Hematopoietic multipotent progenitor cell treated with erythropoietin and hydrocortisone succinate and interleukin-3 and kit ligand, for 4 days (in vitro differentiated cells): Measurements from ENCODE around the gene KIF19.
A peak's percentile ranks its signal among the peaks of the same experiment; 100 is the strongest.
"Not testable (repeated sequence)": the region's sequence is repeated elsewhere in the genome, so short reads cannot be mapped to it uniquely, and the experiment has no call there.

Experiments used
- DNase-seq: peaks from one replicate; pipeline ENCODE4 v3.0.0-alpha.2; 2015

KIF19 gene, protein sequence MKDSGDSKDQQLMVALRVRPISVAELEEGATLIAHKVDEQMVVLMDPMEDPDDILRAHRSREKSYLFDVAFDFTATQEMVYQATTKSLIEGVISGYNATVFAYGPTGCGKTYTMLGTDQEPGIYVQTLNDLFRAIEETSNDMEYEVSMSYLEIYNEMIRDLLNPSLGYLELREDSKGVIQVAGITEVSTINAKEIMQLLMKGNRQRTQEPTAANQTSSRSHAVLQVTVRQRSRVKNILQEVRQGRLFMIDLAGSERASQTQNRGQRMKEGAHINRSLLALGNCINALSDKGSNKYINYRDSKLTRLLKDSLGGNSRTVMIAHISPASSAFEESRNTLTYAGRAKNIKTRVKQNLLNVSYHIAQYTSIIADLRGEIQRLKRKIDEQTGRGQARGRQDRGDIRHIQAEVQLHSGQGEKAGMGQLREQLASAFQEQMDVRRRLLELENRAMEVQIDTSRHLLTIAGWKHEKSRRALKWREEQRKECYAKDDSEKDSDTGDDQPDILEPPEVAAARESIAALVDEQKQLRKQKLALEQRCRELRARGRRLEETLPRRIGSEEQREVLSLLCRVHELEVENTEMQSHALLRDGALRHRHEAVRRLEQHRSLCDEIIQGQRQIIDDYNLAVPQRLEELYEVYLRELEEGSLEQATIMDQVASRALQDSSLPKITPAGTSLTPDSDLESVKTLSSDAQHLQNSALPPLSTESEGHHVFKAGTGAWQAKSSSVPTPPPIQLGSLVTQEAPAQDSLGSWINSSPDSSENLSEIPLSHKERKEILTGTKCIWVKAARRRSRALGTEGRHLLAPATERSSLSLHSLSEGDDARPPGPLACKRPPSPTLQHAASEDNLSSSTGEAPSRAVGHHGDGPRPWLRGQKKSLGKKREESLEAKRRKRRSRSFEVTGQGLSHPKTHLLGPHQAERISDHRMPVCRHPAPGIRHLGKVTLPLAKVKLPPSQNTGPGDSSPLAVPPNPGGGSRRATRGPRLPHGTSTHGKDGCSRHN

DNA sequence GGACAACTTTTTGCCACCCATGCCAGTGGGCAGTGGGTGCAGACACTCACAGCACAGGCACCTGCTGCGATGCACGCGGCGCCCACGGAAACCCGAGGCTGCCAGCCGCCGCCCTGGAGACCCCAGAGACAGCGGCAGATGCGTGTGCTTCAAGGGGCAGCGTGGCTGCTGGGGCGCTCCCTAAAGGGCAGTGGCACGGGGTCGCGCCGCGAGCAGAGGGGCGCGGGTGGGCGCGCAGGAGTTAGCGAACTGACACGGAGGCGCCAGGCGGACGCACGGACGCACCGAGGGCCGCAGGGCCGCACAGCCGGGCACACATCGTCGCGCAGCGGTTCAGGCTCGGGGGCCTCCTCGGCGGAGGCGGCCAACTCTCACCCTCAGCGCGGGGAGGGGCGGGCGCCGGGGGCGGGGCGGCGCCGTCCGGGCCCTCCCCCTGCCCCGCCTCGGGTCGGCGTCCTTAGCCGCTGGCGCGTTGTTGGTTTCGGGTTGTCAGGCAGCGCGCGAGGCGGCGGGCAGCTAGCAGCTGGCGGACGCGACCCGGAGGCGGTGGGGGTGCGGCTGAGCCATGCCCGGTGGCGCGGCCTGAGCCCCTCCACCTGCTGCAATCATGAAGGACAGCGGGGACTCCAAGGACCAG, at the start of gene KIF19:
KIF19 (plus strand) TSS at position 484 of the 637 bp plus-strand sequence; CDS start at position 608, 124 bp downstream.
- peak; percentile 80 for DNase-seq

DNA sequence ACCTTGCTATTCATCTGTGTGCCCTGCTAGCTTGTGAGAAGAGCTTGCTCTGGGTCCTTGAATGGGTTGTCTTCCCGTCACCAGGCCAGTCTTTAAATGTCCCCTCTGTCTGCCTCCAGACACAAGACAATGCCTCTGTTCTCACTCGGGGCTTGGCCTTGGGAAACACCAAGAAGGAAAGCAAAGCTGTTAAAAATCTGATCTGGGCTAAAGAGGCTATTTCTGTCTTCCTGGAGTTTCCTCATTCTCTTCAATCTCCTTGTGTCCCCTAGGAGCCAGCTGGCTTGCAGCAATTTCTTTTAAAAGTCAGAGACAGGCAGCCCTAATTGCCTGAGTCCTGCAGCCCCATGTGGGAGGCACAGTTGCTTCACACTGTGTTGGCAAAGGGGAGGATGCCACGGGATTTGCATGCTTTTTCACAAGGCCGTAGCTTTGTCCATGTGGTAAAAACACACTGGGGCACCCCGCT, 49.5 kb upstream of the KIF19 start:
- DNase-seq = no peak

DNA sequence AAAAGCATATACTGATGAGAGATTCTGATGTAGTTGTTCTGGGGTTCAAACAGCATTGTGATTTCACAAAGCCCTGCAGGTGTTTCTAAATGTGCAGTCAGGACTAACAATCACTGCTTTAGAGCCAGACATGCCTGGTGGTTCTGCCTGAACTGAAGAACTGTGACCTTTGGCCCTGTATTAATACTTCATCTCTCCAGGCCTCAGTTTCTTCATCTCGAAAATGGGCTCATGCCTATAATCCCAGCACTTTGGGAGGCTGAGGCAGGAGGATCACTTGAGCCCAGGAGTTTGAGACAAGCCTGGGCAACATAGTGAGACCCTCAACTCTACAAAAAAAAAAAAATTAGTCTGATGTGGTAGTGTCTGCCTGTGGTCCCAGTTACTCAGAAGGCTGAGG, 48.1 kb upstream of the KIF19 start:
- no peak for DNase-seq

DNA sequence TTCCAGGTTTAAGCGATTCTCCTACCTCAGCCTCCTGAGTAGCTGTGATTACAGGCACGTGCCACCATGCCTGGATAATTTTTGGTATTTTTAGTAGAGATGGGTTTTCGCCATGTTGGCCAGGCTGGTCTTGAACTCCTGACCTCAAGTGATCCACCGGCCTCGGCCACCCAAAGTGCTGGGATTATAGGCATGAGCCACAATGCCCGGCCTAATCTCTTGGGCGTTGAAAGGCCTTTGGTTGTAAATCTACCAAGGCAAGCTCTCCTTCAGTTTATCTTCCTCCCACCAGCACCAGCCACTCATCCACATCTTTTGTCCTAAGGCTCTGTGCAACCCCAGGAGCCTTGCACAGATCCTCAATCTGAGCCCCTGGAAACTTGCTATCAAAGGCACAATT, 46.4 kb upstream of the KIF19 start:
- DNase-seq = not testable (repeated sequence)

DNA sequence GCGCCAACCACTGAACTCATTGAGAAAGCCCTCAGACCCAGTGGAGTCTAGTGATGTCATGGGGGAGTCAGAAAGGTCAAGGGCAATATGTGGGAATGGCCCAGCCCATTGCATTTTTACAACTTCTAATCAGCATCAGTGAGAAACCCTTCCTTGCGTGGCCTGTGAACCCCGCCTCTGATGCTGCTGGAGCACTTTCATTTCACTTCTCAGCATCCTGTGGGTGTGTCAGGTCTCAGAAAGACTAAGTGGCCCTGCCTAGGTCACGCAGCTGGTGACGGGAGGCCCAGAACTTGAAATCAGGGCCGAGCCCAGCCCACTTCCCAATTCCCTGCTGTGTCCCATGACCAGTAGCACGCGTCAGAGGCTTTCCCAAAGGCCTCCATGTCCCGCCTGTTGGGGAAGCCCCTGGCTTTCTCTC, 45.9 kb upstream of the KIF19 start:
- DNase-seq = no peak

DNA sequence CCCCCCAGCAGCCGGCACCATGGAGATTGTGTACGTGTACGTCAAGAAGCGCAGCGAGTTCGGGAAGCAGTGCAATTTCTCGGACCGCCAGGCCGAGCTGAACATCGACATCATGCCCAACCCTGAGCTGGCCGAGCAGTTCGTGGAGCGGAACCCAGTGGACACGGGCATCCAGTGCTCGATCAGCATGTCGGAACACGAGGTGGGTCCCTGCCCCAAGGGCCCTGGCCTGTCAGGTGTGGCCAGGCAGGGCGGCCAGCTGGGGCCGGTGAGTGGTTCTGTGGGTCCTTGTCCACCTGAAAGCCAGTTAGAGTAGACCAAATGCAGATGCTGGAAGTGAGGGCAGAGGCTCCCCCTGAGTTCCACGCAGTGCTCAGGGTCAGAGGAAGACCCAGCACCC, 44.2 kb upstream of the KIF19 start:
- no peak for DNase-seq

DNA sequence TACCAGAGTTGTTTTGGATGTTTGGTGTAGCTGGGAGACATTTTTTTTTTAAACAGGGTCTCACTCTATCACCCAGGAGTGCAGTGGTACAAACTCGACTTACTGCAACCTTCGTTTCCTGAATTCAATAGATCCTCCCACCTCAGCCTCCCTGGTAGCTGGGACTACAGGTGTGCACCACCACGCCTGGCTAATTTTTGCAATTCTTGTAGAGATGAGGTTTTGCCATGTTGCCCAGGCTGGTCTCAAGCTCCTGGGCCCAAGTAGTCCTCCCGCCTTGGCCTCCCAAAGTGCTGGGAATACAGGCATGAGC, 43.8 kb upstream of the KIF19 start:
- not testable (repeated sequence) for DNase-seq

DNA sequence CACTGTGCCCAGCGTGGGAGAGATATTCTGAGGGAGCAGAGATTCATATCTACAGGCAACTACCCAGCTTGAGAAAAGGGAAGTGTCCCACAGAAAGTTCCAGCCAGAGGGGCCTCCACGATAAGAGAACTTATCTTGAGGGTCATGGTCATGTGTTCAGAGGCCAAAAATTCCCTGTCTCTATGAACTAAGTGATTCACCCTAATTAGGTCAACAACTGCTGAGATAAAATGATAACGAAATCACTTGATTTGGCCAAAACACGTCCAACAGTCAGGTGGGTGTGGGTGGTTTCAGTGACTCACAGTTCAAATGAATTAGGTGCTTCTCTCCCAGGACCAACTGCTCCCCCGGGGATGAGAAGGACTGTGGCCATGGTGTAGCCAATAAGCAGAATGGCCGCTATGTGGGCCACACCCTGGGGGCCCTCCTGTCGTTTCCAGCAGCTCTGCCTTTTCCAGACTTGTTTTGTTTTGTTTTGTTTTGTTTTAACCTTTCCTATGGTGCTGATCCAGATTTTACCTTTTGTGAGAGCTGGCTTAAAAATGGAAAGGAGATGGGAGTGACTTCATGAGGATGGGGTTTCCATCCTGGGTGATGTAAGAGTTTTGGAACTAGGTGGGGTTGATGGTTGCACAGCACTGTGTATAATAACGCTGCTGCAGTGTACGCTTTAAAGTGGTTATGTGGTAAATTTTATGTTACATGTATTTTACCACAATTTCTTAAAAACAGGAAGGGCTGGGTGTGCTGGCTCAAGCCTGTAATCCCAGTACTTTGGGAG, 43.2 kb upstream of the KIF19 start:
- DNase-seq = peak; percentile 77

DNA sequence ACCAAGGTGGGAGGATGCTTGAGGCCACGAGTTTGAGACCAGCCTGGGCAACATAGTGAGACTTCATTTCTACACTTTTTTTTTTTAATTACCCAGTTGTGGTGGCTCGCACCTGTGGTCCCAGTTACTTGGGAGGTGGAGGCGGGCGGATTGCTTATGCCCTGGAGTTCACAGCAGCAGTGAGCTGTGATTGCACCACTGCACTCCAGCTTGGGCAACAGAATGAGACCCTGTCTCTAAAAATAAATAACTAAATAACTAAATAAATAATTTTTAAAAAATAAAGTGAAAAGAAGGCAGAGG, 42.7 kb upstream of the KIF19 start:
- DNase-seq = no peak

DNA sequence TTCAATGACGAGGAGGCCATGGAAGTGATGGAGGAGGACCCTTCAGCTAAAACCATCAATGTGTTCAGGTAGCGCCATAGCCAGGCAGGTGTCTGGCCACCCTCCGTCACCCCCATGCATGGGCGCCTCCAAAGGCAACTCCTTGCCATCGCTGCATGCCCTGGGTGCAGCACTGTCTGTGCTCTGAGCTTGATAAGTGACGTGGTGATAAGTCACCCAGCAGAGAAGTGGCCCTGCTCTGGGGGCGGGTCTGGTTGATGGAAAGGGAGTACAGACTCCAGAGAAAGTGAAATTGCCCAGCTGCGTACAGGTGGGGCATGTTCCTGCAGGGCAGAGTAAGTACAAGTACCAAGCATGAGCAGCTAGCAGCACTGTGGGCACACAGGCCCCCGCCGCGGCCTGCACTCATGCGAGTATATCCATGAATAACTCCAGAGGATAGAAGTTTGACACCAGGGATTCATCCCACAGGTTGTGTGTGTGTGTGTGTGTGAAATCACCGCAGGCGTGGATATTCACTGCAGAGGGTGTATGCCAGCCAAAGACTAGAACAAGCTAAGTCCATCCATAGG, 38.9 kb upstream of the KIF19 start:
- peak; percentile 41 for DNase-seq

DNA sequence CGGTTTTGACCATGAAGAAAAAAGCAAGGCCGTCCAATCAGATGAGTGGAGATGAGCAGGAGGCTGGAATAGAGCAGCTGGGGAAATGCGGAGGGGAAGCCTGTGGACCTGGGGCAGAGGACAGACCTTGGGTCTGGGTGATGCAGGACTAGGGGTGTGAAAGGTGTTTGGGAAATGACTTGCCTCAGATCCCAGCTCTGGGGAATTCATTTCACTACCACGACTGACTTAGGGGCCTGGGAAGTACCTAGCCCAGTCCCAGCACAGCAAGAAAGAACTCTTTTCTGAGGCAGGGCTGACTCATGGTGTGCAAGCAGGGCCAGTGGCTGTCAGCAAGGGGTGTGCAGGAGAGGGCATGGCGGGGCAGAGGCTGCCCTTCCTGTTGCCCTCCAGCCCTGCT, 37.2 kb upstream of the KIF19 start:
- no peak for DNase-seq

DNA sequence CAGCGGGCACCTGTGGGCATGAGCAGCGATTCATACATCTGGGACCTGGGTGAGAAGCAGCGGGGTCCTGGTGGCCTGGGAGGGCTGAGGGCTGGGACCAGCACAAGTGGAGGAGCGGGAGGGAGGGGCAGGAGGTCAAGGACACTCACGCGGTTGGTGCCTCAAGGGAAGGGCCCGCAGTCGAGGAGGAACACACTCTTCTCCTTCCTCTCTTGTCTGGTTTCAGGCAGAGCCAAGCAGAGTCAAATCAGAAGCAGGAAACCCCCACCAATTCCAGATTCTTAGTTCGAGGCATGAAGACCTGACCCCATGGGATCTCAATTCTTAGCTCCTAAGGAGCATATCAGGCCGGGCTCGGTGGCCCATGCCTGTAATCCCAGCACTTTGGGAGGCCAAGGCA, 36.3 kb upstream of the KIF19 start:
- no peak for DNase-seq

DNA sequence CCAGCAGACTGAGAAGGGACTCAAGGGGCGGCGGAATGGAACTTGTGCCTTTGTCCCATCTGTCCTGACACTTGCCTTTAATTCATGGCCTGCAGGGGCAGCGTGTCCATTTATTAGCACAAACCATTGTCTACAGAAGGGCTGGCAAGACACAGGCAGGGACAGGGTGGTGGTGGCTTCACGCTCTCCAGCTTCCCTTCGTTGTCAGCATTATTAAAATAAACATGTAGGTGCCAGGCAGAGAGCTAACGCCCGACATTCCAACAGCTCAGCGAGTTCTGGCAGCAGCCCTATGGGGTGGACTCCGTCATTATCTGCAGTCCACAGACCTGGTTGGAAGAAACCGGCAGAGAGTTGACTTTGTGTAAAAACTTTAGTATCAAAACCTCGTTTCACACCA, 35.7 kb upstream of the KIF19 start:
- peak; percentile 57 for DNase-seq

DNA sequence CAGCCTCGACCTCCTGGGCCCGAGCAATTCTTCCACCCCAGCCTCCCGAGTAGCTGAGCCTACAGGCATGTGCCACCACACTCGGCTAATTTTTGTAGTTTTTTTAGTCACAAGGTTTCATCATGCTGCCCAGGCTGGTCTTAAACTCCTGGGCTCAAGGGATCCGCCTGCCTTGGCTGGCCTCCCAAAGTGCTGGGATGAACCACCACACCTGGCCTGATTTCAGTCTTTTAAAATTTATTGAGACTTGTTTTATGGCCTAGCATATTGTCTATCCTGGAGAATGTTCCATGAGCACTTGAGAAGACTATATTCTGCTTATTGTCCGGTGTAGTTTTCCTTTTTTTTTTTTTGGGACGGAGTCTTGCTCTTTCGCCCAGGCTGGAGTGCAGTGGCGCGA, 33.5 kb upstream of the KIF19 start:
- DNase-seq = no peak

DNA sequence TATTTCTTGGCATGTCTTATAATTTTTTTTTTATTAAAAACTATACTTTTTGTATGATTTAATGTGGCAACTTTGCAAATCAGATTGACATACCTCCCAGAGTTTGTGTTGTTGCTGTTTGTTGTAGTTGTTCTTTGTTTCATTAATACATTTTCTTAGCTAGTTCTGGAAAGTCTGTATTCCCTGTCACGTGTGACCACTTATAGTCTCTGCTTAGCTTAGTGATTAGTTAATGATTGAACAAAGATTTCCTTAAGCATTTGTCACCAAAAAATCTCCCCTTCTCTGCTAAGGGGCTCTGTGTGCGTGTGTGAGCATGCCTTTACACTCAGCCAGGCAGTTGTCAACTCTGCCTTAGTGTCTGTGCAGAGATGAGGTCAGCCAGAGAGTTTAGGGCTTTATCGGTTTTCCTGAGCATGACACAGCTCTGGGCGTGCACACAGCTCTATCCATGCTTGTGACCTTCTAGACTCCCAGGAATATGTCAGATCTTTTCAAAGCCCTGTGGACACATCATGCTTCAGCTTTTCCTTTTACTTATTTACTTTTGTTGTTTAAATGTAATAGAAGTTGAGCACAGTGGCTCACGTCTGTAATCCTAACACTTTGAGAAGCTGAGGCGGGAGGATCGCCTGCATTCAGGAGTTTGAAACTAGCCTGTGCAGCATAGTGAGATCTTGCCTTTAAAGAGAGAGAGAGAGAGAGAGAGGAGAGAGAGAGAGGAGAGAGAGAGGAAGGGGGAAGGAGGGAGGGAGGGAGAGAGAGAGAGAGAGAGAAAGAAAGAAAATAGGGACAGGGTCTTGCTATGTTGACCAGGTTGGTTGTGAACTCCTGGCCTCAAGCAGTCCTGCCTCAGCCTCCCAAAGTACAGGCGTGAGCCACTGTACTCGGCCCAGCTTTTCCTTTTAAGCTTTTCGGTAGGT, 30.1 kb upstream of the KIF19 start:
- peak; percentile 63 for DNase-seq

DNA sequence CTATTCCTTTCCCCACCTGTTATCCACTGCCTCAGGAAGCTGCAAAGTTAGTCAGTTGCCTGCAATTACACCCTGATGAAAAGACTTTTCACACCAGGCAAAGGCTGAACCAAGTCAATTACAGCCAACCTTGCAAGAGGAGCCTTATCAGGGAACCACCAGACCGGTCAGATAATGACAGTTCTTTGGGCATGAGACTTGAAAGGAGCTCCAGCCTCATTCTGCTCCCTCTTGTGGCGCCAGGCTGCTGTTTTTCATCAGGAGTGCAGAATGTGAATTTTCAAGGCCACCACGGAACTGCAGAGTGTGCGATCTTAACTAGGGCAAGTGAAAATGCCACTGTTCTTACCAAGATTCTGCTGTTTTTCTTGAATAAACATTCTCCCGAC, 29.5 kb upstream of the KIF19 start:
- peak; percentile 98 for DNase-seq

DNA sequence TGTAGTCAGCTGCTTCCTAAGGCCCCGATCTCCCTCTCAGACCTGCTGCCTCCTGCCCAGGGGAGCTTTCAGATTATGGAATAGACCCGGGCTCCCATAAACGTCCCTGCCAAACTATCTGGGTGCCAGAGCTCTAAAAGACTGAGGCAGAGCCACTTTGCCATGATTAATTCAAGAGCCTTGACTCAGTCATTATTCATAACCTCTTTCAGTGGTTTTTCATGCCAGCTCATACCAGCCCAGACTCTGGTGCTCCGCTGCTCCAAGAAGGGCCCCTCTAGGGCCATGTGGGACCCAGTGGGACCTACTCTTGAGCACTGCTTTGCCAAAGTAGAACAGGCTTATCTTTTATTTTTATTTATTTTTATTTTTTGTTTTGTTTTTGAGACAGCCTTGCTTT, 28.1 kb upstream of the KIF19 start:
- no peak for DNase-seq

DNA sequence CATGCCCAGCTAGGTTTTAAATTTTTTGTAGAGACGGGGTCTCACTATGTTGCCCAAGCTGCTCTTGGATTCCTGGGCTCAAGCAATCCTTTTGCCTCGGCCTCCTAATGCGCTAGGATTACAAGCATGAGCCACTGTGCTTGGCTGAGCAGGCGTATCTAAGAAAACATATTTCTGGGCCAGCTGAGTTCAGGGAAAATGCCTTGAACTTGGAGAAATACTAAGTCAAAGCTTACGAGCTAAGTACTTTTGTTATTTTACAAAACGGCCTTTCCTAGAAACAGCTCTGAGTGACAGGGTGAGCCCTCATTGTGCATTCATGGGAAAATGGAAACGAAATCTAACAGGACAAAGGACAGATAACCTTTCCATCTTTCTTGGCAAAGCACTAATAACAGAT, 27.2 kb upstream of the KIF19 start:
- DNase-seq = no peak

DNA sequence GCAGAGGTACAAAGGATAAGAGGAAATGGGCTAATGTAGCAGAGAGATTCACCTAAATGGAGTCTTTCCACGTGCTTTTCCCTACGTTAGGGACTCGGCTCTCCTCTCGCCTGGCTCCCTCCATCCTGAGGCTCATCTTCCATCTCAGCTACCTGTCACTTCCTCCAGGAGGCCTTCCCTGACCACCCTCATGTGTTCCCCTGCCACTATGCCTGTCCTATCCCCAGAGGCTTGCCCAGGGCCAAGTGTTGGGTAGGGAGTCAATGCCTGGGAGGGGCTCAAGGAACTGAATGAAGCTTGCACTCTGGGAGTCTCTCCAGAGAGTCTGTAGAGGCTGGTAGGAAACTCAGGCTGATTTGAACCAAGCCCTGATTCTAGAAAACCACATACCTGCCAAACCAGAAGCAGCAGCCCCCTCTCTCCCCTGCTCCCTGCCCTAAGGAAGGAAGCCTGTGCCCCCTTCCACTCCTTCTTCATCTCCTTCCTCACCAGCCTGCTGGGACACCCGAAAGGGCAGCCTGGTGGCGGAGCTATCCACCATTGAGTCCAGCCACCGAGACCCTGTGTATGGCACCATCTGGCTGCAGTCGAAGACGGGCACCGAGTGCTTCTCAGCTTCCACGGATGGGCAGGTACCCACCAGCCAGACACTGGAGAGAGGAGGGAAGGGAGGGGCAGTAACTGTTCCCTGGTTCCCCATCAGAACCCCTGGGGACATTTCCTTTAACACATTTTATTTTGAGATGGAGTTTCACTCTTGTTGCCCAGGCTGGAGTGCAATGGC, 26.6 kb upstream of the KIF19 start:
- DNase-seq = no peak

DNA sequence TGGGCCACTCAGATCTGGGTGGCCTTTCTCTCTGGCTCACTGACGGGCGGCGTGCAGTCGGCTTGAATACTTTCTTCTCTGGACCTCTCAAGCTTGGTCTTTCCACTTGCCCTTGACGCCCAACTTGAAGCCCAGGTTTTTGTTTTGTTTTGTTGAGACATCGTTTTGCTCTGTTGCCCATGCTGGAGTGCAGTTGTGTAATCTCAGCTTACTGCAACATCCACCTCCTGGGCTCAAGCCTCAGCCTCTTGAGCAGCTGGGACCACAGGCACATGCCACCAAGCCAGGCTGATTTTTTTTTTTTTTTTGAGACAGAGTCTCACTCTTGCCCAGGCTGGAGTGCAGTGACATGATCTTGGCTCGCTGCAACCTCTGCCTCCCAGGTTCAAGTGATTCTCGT, 22.7 kb upstream of the KIF19 start:
- DNase-seq = peak; percentile 48
